Measurements from ENCODE around the gene NRDC. TPM values are rescaled to one million over a fixed set of nuclear protein-coding genes. Genes with fewer than 3 reads are reported as not detected.
A peak's percentile ranks its signal among the peaks of the same experiment; 100 is the strongest.

NRDC gene
- 10 to 100 TPM; 58.4 to 93.0 (median 80.0) TPM for total RNA-seq
- polyA plus RNA-seq = 10 to 100 TPM; 62.8 to 95.6 (median 78.3) TPM
- long read RNA-seq, donor 1, transcript NRDC-211 (2 exons, 1,020 nt) = major isoform, 19 of 19 reads
- long read RNA-seq, donor 1, partial matches to known transcripts = 0 of 19 reads
- long read RNA-seq, donor 1, other reads (novel, unspliced or antisense) = 0 of 19 reads
- long read RNA-seq, donor 2, transcript NRDC-211 (2 exons, 1,020 nt) = major isoform, 28 of 30 reads
- long read RNA-seq, donor 2, partial matches to known transcripts = 0 of 30 reads
- long read RNA-seq, donor 2, other reads (novel, unspliced or antisense) = 0 of 30 reads
- long read RNA-seq, donor 3, transcript NRDC-211 (2 exons, 1,020 nt) = major isoform, 12 of 19 reads
- long read RNA-seq, donor 3, partial matches to known transcripts = 6 of 19 reads
- long read RNA-seq, donor 3, other reads (novel, unspliced or antisense) = 0 of 19 reads
- long read RNA-seq, donor 4, partial matches to known transcripts = 0 of 1 reads
- long read RNA-seq, donor 4, other reads (novel, unspliced or antisense) = 0 of 1 reads
- long read RNA-seq, donor 5, transcript NRDC-211 (2 exons, 1,020 nt) = major isoform, 15 of 15 reads
- long read RNA-seq, donor 5, partial matches to known transcripts = 0 of 15 reads
- long read RNA-seq, donor 5, other reads (novel, unspliced or antisense) = 0 of 15 reads
- long read RNA-seq, donor 6 = 0 reads
- long read RNA-seq, donor 7, transcript NRDC-201 (31 exons, 3,691 nt) = minor isoform, 5 of 23 reads
- long read RNA-seq, donor 7, transcript NRDC-211 (2 exons, 1,020 nt) = major isoform, 18 of 23 reads
- long read RNA-seq, donor 7, partial matches to known transcripts = 0 of 23 reads
- long read RNA-seq, donor 7, other reads (novel, unspliced or antisense) = 0 of 23 reads
- long read RNA-seq, donor 8, transcript NRDC-211 (2 exons, 1,020 nt) = major isoform, 23 of 28 reads
- long read RNA-seq, donor 8, partial matches to known transcripts = 0 of 28 reads
- long read RNA-seq, donor 8, other reads (novel, unspliced or antisense) = 0 of 28 reads
- long read RNA-seq, donor 9, transcript NRDC-211 (2 exons, 1,020 nt) = major isoform, 21 of 22 reads
- long read RNA-seq, donor 9, partial matches to known transcripts = 0 of 22 reads
- long read RNA-seq, donor 9, other reads (novel, unspliced or antisense) = 0 of 22 reads
- long read RNA-seq, donor 10, transcript NRDC-211 (2 exons, 1,020 nt) = major isoform, 6 of 11 reads
- long read RNA-seq, donor 10, partial matches to known transcripts = 0 of 11 reads
- long read RNA-seq, donor 10, other reads (novel, unspliced or antisense) = 0 of 11 reads

DNA sequence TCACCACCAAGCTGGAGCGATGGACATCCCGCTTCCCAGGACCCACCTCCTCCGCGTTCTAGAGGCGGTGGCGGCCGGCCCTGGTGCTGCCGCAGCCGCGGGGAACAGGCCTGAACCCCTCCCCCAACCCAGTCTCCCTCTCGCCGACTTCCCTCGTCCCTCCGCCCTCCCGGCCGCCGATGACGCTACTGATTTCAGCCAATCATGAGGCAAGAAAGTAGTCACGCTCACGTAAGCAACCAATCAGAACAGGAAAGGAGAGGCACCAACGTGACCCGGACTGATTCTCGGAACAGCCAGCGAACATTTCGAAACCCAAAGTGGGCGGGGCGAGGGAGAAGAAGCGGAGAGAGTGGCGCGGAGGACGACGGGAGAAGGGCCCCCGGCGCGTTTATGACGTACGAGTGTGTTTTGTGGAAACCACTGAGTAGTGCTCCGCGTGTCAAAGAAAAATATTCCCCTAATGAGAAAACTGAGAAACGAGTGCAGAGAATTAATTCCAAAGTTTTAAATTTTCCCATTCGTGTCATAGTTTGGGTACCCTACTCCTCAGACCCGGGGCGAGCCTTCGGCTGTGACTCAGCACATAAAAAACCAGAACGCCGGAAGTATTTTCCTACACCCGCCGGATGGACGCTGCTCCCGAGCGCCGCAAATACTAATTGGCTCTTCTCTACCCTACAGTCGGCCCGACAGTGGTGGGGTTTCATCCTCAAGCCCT is at the start of gene NRDC:
TSS of gene NRDC (minus strand) at position 112 of the 721 bp plus-strand sequence. CDS start 112 bp downstream, outside the sequence.
- intact Hi-C loops (cut with DNase I; ENCODE audit: low total_unique reads) = no loop called here
- Histone ChIP-seq H3K4me3 (peak within 1 kb of the TSS; percentile 72 to 92 (median 86)), H3K36me3 (peaks cover 0 to 5% (median 2%) of the 10 kb centered on the region in 4 donors), H3K4me1 (peaks cover 20 to 49% (median 40%) of the 10 kb centered on the region in 4 donors), H3K27ac (peak within 1 kb of the TSS; percentile 96 to 99 (median 97)), H3K9me3 (no peaks in the 10 kb centered on the region), H3K27me3 (peaks cover 0 to 26% (median 5%) of the 10 kb centered on the region in 3 donors)
- 0 to 1% (median 0%) methylated on average over 46 to 54 of the region's 54 CpGs for WGBS, 5 donors
- TF ChIP-seq, protein P1, sequence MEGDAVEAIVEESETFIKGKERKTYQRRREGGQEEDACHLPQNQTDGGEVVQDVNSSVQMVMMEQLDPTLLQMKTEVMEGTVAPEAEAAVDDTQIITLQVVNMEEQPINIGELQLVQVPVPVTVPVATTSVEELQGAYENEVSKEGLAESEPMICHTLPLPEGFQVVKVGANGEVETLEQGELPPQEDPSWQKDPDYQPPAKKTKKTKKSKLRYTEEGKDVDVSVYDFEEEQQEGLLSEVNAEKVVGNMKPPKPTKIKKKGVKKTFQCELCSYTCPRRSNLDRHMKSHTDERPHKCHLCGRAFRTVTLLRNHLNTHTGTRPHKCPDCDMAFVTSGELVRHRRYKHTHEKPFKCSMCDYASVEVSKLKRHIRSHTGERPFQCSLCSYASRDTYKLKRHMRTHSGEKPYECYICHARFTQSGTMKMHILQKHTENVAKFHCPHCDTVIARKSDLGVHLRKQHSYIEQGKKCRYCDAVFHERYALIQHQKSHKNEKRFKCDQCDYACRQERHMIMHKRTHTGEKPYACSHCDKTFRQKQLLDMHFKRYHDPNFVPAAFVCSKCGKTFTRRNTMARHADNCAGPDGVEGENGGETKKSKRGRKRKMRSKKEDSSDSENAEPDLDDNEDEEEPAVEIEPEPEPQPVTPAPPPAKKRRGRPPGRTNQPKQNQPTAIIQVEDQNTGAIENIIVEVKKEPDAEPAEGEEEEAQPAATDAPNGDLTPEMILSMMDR (IDR thresholded peaks at IDR 0.05) = peak in 1 of 7 experiments; percentile 4
- TF ChIP-seq POLR2A (IDR thresholded peaks at IDR 0.05) (peak in 2 of 4 donors; percentile 94 to 95), EP300 (IDR thresholded peaks at IDR 0.05) (peak; percentile 24), POLR2AphosphoS5 (IDR thresholded peaks at IDR 0.05) (peak; percentile 78 to 94 (median 90))
- DNase-seq = peak; percentile 100

- 71 to 91% (median 84%) methylated on average over 2 of the region's 2 CpGs for WGBS, 5 donors
- H3K4me3 ChIP-seq = no peak overlapping the region
- H3K27me3 ChIP-seq = peaks cover 0 to 11% (median 0%) of the 10 kb centered on the region in 3 donors
- no peaks in the 10 kb centered on the region for H3K9me3 ChIP-seq
- intact Hi-C loops (cut with DNase I; ENCODE audit: low total_unique reads) = no loop called here
- H3K4me1 ChIP-seq = no peaks in the 10 kb centered on the region
- no peaks in the 10 kb centered on the region for H3K36me3 ChIP-seq
- no peak overlapping the region for H3K27ac ChIP-seq
- no peak for TF ChIP-seq POLR2AphosphoS5 (IDR thresholded peaks at IDR 0.05)
- no peak for TF ChIP-seq EP300 (IDR thresholded peaks at IDR 0.05)
- TF ChIP-seq POLR2A (IDR thresholded peaks at IDR 0.05) = no peak
- TF ChIP-seq, protein P1 (IDR thresholded peaks at IDR 0.05) = no peak
- DNase-seq = no peak
These were observed 48.5 kb upstream of the NRDC start for GRCh38 chr1:51927029-51927428.

- Histone ChIP-seq H3K4me1 (no peaks in the 10 kb centered on the region), H3K9me3 (no peaks in the 10 kb centered on the region), H3K4me3 (no peak overlapping the region), H3K27ac (no peak overlapping the region), H3K27me3 (peaks cover 0 to 11% (median 0%) of the 10 kb centered on the region in 3 donors), H3K36me3 (no peaks in the 10 kb centered on the region)
- no peak for DNase-seq
- TF ChIP-seq EP300 (IDR thresholded peaks at IDR 0.05) = no peak
- no peak for TF ChIP-seq POLR2A (IDR thresholded peaks at IDR 0.05)
- TF ChIP-seq POLR2AphosphoS5 (IDR thresholded peaks at IDR 0.05) = no peak
- TF ChIP-seq, protein P1 (IDR thresholded peaks at IDR 0.05) = no peak
- intact Hi-C loops (cut with DNase I; ENCODE audit: low total_unique reads) = no loop called here
- 58 to 71% (median 71%) methylated on average over 5 of the region's 5 CpGs for WGBS, 5 donors
These were observed 47.8 kb upstream of the NRDC start for GRCh38 chr1:51926171-51926812.
